ENCODE results near the gene ZCCHC4.

- TF ChIP-seq CTCF (IDR thresholded peaks at IDR 0.05) (no peak), POLR2A (IDR thresholded peaks at IDR 0.05) (no peak)
Observed at GRCh38 chr4:25417014-25417413, 104.4 kb downstream of the ZCCHC4 start.
